AG04449 (cell line): ENCODE measurements around the gene HOXA6.

Source experiments
- CTCF ChIA-PET: fragments of 350-600 bp; formaldehyde crosslinking; extraction: SDS; loops from one replicate; lab custom pipeline; 2021; ENCODE audit warnings: antibody characterized with exemption; lab: Yijun Ruan, JAX
- POLR2A ChIA-PET: fragments of 400-600, 350-600 bp; formaldehyde crosslinking; extraction: SDS; loops from one replicate; lab custom pipeline; 2020; ENCODE audit warnings: antibody characterized with exemption, inconsistent platforms; lab: Yijun Ruan, JAX
- DNase-seq: peaks from one replicate; pipeline ENCODE4 v3.0.0-alpha.2; 2010; ENCODE audit warnings: low read depth, low spot score
- H3K4me3 ChIP-seq: 2 replicates; pipeline ENCODE4 v1.5.1; 2011; ENCODE audit warnings: low read depth, mild to moderate bottlenecking, control low read depth, low read length
- TF ChIP-seq, protein P1 (sequence below): IDR thresholded peaks from one replicate; pipeline ENCODE4 v1.5.1; 2011; ENCODE audit warnings: mild to moderate bottlenecking, moderate library complexity, low read length, control low read depth, inconsistent platforms; ENCODE audit not compliant: insufficient read depth; ENCODE audit errors: missing control alignments

HOXA6 gene

DNA sequence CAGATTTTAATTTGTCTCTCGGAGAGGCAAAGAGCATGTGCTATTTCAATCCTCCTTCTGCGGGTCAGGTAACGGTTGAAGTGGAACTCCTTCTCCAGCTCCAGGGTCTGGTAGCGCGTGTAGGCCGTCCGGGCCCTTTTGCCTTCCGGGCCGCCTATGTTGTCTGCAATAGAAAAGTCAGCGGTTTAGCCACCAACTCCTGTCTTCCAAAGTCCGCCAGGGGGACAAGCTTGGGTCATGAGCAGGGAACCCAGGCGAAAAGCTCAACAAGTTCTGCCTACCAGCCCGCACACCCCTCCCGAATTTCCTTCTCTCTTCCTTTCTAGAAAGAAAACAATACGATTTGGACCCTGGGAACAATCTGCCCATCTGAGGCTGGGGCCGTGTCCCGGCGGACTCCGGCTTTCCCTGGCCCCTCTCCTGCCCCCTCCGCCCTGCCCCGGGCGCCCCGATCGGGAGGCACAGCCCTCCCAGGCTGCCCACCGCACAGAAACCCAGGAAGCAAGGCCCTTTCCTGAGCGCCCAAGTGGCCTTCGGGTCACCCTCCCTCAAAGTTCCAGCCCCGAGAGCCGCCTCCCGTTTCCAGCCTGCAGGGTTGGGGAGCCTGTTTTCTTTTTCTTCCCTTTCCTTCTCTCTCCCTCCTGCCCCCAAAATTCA lies 5.5 kb downstream of the HOXA6 start:
- ChIA-PET CTCF (interaction anchor here (1.2 to 6.6 kb wide), 7 partner anchors 8 to 461 kb away, joined by 3 to 71 read pairs (median 19); partner anchors contain the start of genes HOXA4 and HOXA7), POLR2A (no interaction called here)
- H3K4me3 ChIP-seq = peak overlapping the region; percentile 48; the same call in 1 of the 2 replicates
- DNase-seq = no peak
- TF ChIP-seq, protein P1, sequence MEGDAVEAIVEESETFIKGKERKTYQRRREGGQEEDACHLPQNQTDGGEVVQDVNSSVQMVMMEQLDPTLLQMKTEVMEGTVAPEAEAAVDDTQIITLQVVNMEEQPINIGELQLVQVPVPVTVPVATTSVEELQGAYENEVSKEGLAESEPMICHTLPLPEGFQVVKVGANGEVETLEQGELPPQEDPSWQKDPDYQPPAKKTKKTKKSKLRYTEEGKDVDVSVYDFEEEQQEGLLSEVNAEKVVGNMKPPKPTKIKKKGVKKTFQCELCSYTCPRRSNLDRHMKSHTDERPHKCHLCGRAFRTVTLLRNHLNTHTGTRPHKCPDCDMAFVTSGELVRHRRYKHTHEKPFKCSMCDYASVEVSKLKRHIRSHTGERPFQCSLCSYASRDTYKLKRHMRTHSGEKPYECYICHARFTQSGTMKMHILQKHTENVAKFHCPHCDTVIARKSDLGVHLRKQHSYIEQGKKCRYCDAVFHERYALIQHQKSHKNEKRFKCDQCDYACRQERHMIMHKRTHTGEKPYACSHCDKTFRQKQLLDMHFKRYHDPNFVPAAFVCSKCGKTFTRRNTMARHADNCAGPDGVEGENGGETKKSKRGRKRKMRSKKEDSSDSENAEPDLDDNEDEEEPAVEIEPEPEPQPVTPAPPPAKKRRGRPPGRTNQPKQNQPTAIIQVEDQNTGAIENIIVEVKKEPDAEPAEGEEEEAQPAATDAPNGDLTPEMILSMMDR = no peak

- H3K4me3 ChIP-seq = no peak overlapping the region
- TF ChIP-seq, protein P1 = no peak
- DNase-seq = no peak
- ChIA-PET CTCF (interaction anchor here (1.2 to 6.6 kb wide), 7 partner anchors 9 to 460 kb away, joined by 3 to 71 read pairs (median 19); partner anchors contain the start of genes HOXA4 and HOXA7), POLR2A (no interaction called here)
Measured at GRCh38 chr7:27141137-27141922, 6.2 kb downstream of the HOXA6 start.

DNA sequence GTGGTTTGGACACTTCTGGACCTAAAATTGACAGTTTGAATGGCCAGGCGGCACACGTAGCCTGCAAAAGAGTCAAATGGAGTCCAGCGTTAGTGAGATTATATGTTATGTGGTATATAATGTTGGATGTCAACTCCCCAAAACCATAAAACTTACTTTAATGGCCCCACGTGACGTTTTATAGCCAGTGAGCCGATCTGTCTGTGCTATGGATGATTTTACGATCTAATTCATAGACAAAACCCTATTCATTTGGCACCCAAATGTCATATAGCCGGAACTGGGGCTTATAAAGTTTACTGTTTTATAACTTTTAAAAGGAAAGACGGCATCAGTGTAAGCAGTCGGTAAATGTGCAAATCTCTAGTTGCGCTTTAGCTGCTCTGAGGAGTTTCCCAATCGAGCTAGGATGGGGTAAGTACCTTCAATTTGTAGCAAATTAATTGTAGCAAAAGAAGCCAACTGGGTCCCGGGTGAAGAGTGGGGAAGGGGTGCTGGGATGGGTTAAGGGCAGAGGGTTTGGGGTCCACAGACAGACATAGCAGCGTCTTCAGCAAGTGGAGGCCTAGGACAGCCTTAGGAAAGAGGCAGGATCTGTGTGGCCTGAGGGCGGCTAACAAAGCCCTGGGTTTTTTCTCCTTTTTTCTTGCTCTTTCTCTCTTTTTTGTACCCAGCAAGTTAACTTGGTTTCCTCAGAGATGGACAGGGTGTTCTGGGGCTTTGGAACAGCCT lies 7.3 kb downstream of the HOXA6 start:
- DNase-seq = no peak
- TF ChIP-seq, protein P1 = no peak
- H3K4me3 ChIP-seq = no peak overlapping the region
- ChIA-PET CTCF (interaction anchor here (1.3 to 6.6 kb wide), 6 partner anchors 9 to 459 kb away, joined by 5 to 71 read pairs (median 28); partner anchors contain the start of genes HOXA4 and HOXA7), POLR2A (no interaction called here)

- no peak overlapping the region for H3K4me3 ChIP-seq
- DNase-seq = no peak
- TF ChIP-seq, protein P1 = no peak
- ChIA-PET CTCF (interaction anchor here (3.1 to 6.6 kb wide), 4 partner anchors 11 to 458 kb away, joined by 19 to 71 read pairs (median 41); partner anchors contain the start of gene HOXA7), POLR2A (no interaction called here)
Measured at GRCh38 chr7:27139334-27140125, 8.0 kb downstream of the HOXA6 start.

DNA sequence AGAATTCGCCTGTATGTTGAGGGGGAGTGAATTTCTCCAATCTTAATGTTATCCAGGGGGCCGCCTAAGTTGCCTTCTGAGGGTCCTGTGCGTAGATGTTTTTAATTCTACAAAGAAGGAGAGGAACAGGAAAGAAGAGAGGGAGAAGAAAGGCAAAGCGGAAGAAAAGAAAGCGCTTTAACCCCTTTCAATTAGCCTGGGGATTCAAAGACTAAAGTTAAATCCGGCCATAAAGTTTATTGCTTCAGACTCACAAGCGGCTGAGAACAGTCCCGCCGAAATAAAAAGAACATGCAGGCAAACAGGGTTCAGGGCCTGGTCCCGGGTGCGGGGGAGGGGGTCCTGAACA lies 8.6 kb downstream of the HOXA6 start:
- POLR2A ChIA-PET = no interaction called here
- no peak for DNase-seq
- TF ChIP-seq, protein P1 = no peak
- CTCF ChIA-PET = interaction anchor here (6.6 kb wide), 1 partner anchor 17 kb away, joined by 38 read pairs; the partner anchor contains the start of gene HOXA7
- H3K4me3 ChIP-seq = no peak overlapping the region
